K562 (cell line): ENCODE results near the gene PSRC1. TPM values are rescaled to one million over a fixed set of nuclear protein-coding genes. Genes with fewer than 3 reads are reported as not detected.
A peak's percentile ranks its signal among the peaks of the same experiment; 100 is the strongest.

Source experiments
- E2F4 ChIP-seq: sonication (generic); formaldehyde crosslinking; IDR thresholded peaks from 2 replicates; pipeline ENCODE4 v1.8.0; 2022; ENCODE audit warnings: mild to moderate bottlenecking, low read depth, missing genetic modification reagents
- ELF4 ChIP-seq: fragments of 450-650 bp; formaldehyde crosslinking; IDR thresholded peaks from 2 replicates; pipeline ENCODE4 v1.4.0; 2022; ENCODE audit warnings: missing genetic modification characterization
- HMGN3 ChIP-seq: IDR thresholded peaks from 2 replicates; pipeline ENCODE4 v1.6.1; 2011; ENCODE audit warnings: borderline replicate concordance, low read depth, mild to moderate bottlenecking, mixed read lengths, low read length; ENCODE audit not compliant: insufficient read length; ENCODE audit errors: extremely low read depth
- MLX ChIP-seq, 2 experiments: fragments of 450-650 bp in 1 of 2; sonication (generic) in 1 of 2; formaldehyde crosslinking; conservative IDR thresholded peaks; 2 replicates each; pipeline versions ENCODE4 v1.4.0 to v1.8.1; 2020 to 2022; ENCODE audit warnings: mild to moderate bottlenecking in 1 of 2, missing genetic modification reagents in 1 of 2
- PHB ChIP-seq: fragments of 250-450 bp; sonication (Bioruptor Pico); IDR thresholded peaks from 2 replicates; pipeline ENCODE4 v1.5.0; 2021
- PHF8 ChIP-seq: fragments of 200-600 bp; sonication (generic); IDR thresholded peaks from 2 replicates; pipeline ENCODE4 v1.6.1; 2012; ENCODE audit warnings: mixed run types, mild to moderate bottlenecking, inconsistent platforms, low read length, moderate library complexity, borderline replicate concordance
- RHOXF2B ChIP-seq: fragments of 250-450 bp; sonication (Bioruptor Pico); conservative IDR thresholded peaks from 2 replicates; pipeline ENCODE4 v1.5.1; 2021
- SIN3B ChIP-seq: fragments of 450-650 bp; IDR thresholded peaks from 2 replicates; pipeline ENCODE4 v1.6.1; 2017; ENCODE audit warnings: low read depth, mild to moderate bottlenecking, moderate library complexity
- SRSF7 ChIP-seq: fragments of 200-400 bp; formaldehyde crosslinking; optimal IDR thresholded peaks from 2 replicates; pipeline ENCODE3; 2017; ENCODE audit warnings: mild to moderate bottlenecking, low read depth, low read length
- TSC22D4 ChIP-seq: fragments of 450-650 bp; IDR thresholded peaks from 2 replicates; pipeline ENCODE4 v1.6.1; 2016; ENCODE audit warnings: missing genetic modification characterization, missing biosample characterization, control low read depth
- ZNF239 ChIP-seq: fragments of 250-450 bp; sonication (Bioruptor Pico); IDR thresholded peaks from 2 replicates; pipeline ENCODE4 v1.4.0; 2020; ENCODE audit warnings: mild to moderate bottlenecking
- ZNF407 ChIP-seq: fragments of 450-650 bp; IDR thresholded peaks from 2 replicates; pipeline ENCODE4 v1.6.1; 2016; ENCODE audit warnings: low read depth
- ZNF436 ChIP-seq: fragments of 250-450, 450-650 bp; sonication (Bioruptor Pico); formaldehyde crosslinking; IDR thresholded peaks from 2 replicates; pipeline ENCODE4 v1.7.0; 2020; ENCODE audit warnings: mild to moderate bottlenecking
- ZNF583 ChIP-seq: fragments of 250-450 bp; sonication (Bioruptor Pico); IDR thresholded peaks from 2 replicates; pipeline ENCODE4 v1.4.0; 2020
- polyA plus RNA-seq, 8 experiments: library from polyadenylated mRNA; depleted of rRNA in 4 of 8; stranded (reverse) in 5 of 8; unstranded in 3 of 8; fragments of >200 nt; fragmentation: Nextera tagmentation in 2 of 8; fragmentation: Illumina TruSeq in 1 of 8; extraction: Ambion mirVana in 2 of 8; extraction: Trizol in 1 of 8; gene quantifications; 2 replicates each; pipeline versions ENCODE4 v1.2.1 to v1.2.3, GENCODE V29; 2011 to 2014; ENCODE audit warnings: inconsistent platforms in 1 of 8, missing spikeins in 1 of 8
- total RNA-seq, 7 experiments: library from RNA; depleted of rRNA in 6 of 7; stranded (reverse); fragments of >200 nt in 6 of 7; fragmentation: Illumina TruSeq in 2 of 7; extraction: Trizol in 2 of 7; gene quantifications; 2 replicates each; pipeline versions ENCODE4 v1.2.1 to v1.2.3, GENCODE V29; 2011 to 2021; ENCODE audit warnings: low replicate concordance in 1 of 7
- TF ChIP-seq, protein P1 (sequence below): fragments of 450-650 bp; formaldehyde crosslinking; IDR thresholded peaks from 2 replicates; pipeline ENCODE4 v1.4.0; 2022; ENCODE audit warnings: missing genetic modification characterization

The PSRC1 gene
- total and polyA plus RNA-seq, 9 of the 15 experiments (the other 6 are each of a cell fraction or from before 2014, with no cell fraction given), result 6.5 to 65.2 (median 39.3) TPM

DNA sequence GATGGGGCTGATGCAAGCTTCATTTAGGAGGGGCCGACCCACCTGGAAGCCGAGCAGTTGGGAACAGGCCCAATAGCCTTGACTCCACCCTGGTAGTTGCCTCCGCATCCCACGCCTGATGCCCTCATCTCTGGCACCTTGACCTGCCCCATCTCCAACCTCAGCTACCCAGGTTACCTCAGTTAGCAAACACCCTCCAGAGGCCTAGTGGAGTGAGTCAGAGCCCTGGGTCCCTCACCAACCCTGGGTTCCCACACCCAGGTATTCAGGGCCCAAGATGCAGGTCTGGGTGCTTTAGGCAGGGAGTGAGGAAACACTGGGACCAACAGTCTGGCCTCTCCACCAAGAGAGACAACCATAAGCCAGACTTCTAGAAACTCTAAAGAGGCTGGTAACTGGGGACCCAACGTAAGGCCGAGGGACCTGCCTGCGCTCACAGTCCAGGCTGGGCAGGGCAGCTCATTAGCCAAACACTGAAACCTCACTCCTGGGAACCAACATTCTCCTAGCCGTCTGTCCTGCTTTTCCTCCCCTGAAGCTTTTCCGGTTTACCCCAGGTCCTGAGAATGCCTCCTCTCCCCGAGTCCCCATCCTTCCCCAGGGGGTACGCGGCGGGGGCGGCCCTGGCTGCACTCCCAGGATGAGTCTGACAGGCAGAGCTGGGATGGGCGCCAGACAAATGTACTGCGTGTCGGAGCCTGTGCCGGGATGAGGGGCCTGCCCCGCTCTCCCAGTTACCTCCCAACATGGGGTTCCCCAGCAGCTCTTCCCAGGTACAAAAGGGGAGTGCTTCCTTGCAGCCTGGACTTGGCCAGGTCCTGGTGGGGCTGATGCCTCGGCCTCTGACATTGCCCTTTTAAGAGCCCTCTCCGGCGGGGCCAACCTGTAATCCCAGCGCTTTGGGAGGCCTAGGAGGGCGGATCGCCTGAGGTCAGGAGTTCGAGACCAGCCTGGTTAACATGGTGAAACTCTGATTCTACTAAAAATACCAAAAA, 42.5 kb downstream of the PSRC1 start (continued):
- TF ChIP-seq MLX (CRISPR knock-in tag; conservative IDR thresholded peaks at IDR 0.05) (peak in 1 of 2 experiments; percentile 16; a peak in 1 of 4 replicates), PHF8 (no peak), ELF4 (CRISPR knock-in tag) (peak; percentile 79), ZNF436 (peak; percentile 63), ZNF583 (no peak), ZNF407 (no peak), RHOXF2B (CRISPR knock-in tag) (peak; percentile 11; the same call in 1 of the 2 replicates), PHB (CRISPR knock-in tag) (0 out of 2 replicates have a peak, but pooled peaks have one; percentile 12), SRSF7 (no peak), ZNF239 (CRISPR knock-in tag) (no peak), HMGN3 (no peak), TSC22D4 (tag) (no peak), SIN3B (no peak), E2F4 (CRISPR knock-in tag) (no peak)
- TF ChIP-seq, protein P1, sequence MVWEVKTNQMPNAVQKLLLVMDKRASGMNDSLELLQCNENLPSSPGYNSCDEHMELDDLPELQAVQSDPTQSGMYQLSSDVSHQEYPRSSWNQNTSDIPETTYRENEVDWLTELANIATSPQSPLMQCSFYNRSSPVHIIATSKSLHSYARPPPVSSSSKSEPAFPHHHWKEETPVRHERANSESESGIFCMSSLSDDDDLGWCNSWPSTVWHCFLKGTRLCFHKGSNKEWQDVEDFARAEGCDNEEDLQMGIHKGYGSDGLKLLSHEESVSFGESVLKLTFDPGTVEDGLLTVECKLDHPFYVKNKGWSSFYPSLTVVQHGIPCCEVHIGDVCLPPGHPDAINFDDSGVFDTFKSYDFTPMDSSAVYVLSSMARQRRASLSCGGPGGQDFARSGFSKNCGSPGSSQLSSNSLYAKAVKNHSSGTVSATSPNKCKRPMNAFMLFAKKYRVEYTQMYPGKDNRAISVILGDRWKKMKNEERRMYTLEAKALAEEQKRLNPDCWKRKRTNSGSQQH (CRISPR knock-in tag), result 0 out of 2 replicates have a peak, but pooled peaks have one; percentile 50
